Measurements from ENCODE around the gene PCBP3.

PCBP3 gene

GRCh38 chr21:45769896-45770295 is 126.4 kb downstream of the PCBP3 start:
- TF ChIP-seq CTCF (IDR thresholded peaks at IDR 0.05; ENCODE audit: insufficient read depth, low read length, poor library complexity, severe bottlenecking) (no peak), EZH2phosphoT487 (conservative IDR thresholded peaks at IDR 0.05; ENCODE audit: low read length) (no peak)
- H3K36me3 ChIP-seq (ENCODE audit: low read length), result no peaks in the 10 kb centered on the region
- no peak overlapping the region for H3K4me3 ChIP-seq (ENCODE audit: insufficient read depth, low read length, poor library complexity, severe bottlenecking)
- H3K79me2 ChIP-seq (ENCODE audit: insufficient read depth, low read length), result no peaks in the 10 kb centered on the region
- no peak overlapping the region for H2AFZ ChIP-seq (ENCODE audit: low read depth, low read length, severe bottlenecking)
- no peaks in the 10 kb centered on the region for H3K9me3 ChIP-seq (ENCODE audit: insufficient read depth, low read length)
- no peaks in the 10 kb centered on the region for H3K9me2 ChIP-seq (replicated peaks; ENCODE audit: insufficient read depth, low read length)
- H3K4me2 ChIP-seq (ENCODE audit: low read depth, low read length, poor library complexity, severe bottlenecking), result no peak overlapping the region
- H3F3A ChIP-seq (ENCODE audit: insufficient read depth), result no peaks in the 10 kb centered on the region
- no peak overlapping the region for H3K27ac ChIP-seq (ENCODE audit: low read depth, low read length)
- H4K20me1 ChIP-seq (ENCODE audit: low read depth, low read length), result no peaks in the 10 kb centered on the region
- H3K9ac ChIP-seq (ENCODE audit: low read length), result no peak overlapping the region
- no peaks in the 10 kb centered on the region for H3K27me3 ChIP-seq (ENCODE audit: low read length)

GRCh38 chr21:45772180-45772579 is 128.7 kb downstream of the PCBP3 start:
- TF ChIP-seq EZH2phosphoT487 (conservative IDR thresholded peaks at IDR 0.05; ENCODE audit: low read length) (no peak), CTCF (IDR thresholded peaks at IDR 0.05; ENCODE audit: insufficient read depth, low read length, poor library complexity, severe bottlenecking) (no peak)

GRCh38 chr21:45774291-45774690 is 130.8 kb downstream of the PCBP3 start:
- TF ChIP-seq EZH2phosphoT487 (conservative IDR thresholded peaks at IDR 0.05; ENCODE audit: low read length), result no peak
- TF ChIP-seq CTCF (IDR thresholded peaks at IDR 0.05; ENCODE audit: insufficient read depth, low read length, poor library complexity, severe bottlenecking), result no peak
- no peaks in the 10 kb centered on the region for H3K79me2 ChIP-seq (ENCODE audit: insufficient read depth, low read length)
- H3F3A ChIP-seq (ENCODE audit: insufficient read depth), result no peaks in the 10 kb centered on the region
- no peaks in the 10 kb centered on the region for H3K9me3 ChIP-seq (ENCODE audit: insufficient read depth, low read length)
- H3K4me2 ChIP-seq (ENCODE audit: low read depth, low read length, poor library complexity, severe bottlenecking), result no peak overlapping the region
- H3K27ac ChIP-seq (ENCODE audit: low read depth, low read length), result no peak overlapping the region
- H3K27me3 ChIP-seq (ENCODE audit: low read length), result no peaks in the 10 kb centered on the region
- H3K9me2 ChIP-seq (replicated peaks; ENCODE audit: insufficient read depth, low read length), result no peaks in the 10 kb centered on the region
- H4K20me1 ChIP-seq (ENCODE audit: low read depth, low read length), result no peaks in the 10 kb centered on the region
- H2AFZ ChIP-seq (ENCODE audit: low read depth, low read length, severe bottlenecking), result no peak overlapping the region
- no peak overlapping the region for H3K9ac ChIP-seq (ENCODE audit: low read length)
- H3K36me3 ChIP-seq (ENCODE audit: low read length), result no peaks in the 10 kb centered on the region
- no peak overlapping the region for H3K4me3 ChIP-seq (ENCODE audit: insufficient read depth, low read length, poor library complexity, severe bottlenecking)

More at GRCh38 chr21:45772180-45772579, 128.7 kb downstream of the PCBP3 start:
- no peaks in the 10 kb centered on the region for H3K9me2 ChIP-seq (replicated peaks; ENCODE audit: insufficient read depth, low read length)
- no peak overlapping the region for H3K27ac ChIP-seq (ENCODE audit: low read depth, low read length)
- H4K20me1 ChIP-seq (ENCODE audit: low read depth, low read length), result no peaks in the 10 kb centered on the region
- H3K4me2 ChIP-seq (ENCODE audit: low read depth, low read length, poor library complexity, severe bottlenecking), result no peak overlapping the region
- H3F3A ChIP-seq (ENCODE audit: insufficient read depth), result no peaks in the 10 kb centered on the region
- no peaks in the 10 kb centered on the region for H3K9me3 ChIP-seq (ENCODE audit: insufficient read depth, low read length)
- no peaks in the 10 kb centered on the region for H3K79me2 ChIP-seq (ENCODE audit: insufficient read depth, low read length)
- no peaks in the 10 kb centered on the region for H3K36me3 ChIP-seq (ENCODE audit: low read length)
- H2AFZ ChIP-seq (ENCODE audit: low read depth, low read length, severe bottlenecking), result no peak overlapping the region
- no peak overlapping the region for H3K4me3 ChIP-seq (ENCODE audit: insufficient read depth, low read length, poor library complexity, severe bottlenecking)
- no peak overlapping the region for H3K9ac ChIP-seq (ENCODE audit: low read length)
- H3K27me3 ChIP-seq (ENCODE audit: low read length), result no peaks in the 10 kb centered on the region

All from SU-DHL-6 (cell line).